K562 treated with DMSO at 1 percent for 12 hours (cell line): ENCODE results near the gene CLEC3A. TPM values are rescaled to one million over a fixed set of nuclear protein-coding genes. Genes with fewer than 3 reads are reported as not detected.

ENCODE experiments used
- total RNA-seq: library from RNA; unstranded; fragments of 300-600 nt; gene quantifications from 2 replicates; pipeline ENCODE4 v1.2.3, GENCODE V29; 2022; ENCODE audit not compliant: insufficient read depth

Gene CLEC3A
- not detected in 2 replicates for total RNA-seq

DNA sequence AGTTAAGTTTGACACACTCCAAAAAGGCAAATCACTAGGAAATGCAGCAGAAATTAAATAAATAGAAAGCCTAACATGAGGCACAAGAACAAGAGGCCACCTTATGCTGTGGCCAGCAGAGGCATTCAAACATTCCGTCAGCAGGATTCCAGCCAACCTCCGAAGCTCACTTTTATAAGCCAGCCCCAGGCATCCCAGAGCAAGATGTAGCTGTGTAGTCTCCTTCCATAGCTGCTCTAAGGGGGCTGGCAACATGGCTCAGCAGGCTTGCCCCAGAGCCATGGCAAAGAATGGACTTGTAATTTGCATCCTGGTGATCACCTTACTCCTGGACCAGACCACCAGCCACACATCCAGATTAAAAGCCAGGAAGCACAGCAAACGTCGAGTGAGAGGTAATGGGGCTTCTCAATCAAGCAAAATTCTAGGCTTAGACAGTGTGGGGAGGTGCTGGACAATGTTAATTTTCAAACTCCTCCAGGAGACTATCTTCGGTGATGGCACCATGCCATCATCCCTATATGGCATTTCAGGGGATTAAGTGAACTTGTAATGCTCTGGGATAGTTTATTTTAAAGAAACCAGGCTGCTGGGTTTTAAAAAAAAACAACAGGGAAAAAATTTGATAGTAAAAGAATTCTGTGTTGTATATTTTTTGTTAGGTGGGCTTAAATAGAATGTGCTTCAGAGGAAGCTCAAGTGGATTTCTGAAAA lies at the start of gene CLEC3A:
CLEC3A (plus strand) TSS at position 202 of the 714 bp plus-strand sequence; CDS start at position 281, 79 bp downstream.

Other genes with a start within 250 kb of the CLEC3A start
- not detected in 2 replicates for gene VAT1L, start 234.0 kb upstream of the CLEC3A start, total RNA-seq
- 12.1 and 14.3 TPM in 2 replicates for gene WWOX, start 77.1 kb downstream of the CLEC3A start, total RNA-seq